Mesenchymal stem cell (in vitro differentiated cells and primary cell): ENCODE data around the gene ZNF513.

Source experiments
- DNase-seq: peaks from one replicate; pipeline ENCODE4 v3.0.0-alpha.2; 2013
- H2AFZ ChIP-seq: one replicate; pipeline ENCODE4 v1.6.1; 2013; ENCODE audit warnings: low read depth, mild to moderate bottlenecking, control low read depth, inconsistent platforms, low read length, moderate library complexity
- H2AK5ac ChIP-seq: 2 replicates; pipeline ENCODE4 v1.6.1; 2013; ENCODE audit warnings: low read length, moderate library complexity, mild to moderate bottlenecking, inconsistent platforms; ENCODE audit not compliant: severe bottlenecking
- H2BK120ac ChIP-seq: one replicate; pipeline ENCODE4 v1.6.1; 2013; ENCODE audit warnings: low read depth, mild to moderate bottlenecking, inconsistent platforms, low read length, moderate library complexity
- H2BK12ac ChIP-seq, 2 experiments: one replicate each; pipeline ENCODE4 v1.6.1; 2013; ENCODE audit warnings: inconsistent platforms in 2 of 2, low read length in 2 of 2, mild to moderate bottlenecking in 2 of 2, moderate library complexity in 2 of 2, control low read depth in 1 of 2
- H2BK15ac ChIP-seq: one replicate; pipeline ENCODE4 v1.6.1; 2013; ENCODE audit warnings: mild to moderate bottlenecking, low read depth, inconsistent platforms; ENCODE audit not compliant: poor library complexity, severe bottlenecking
- H2BK5ac ChIP-seq: 2 replicates; pipeline ENCODE4 v1.6.1; 2013; ENCODE audit warnings: low read depth, mild to moderate bottlenecking, low read length, control low read depth, inconsistent platforms; ENCODE audit not compliant: poor library complexity, severe bottlenecking
- H3K14ac ChIP-seq, 2 experiments: one replicate each; pipeline ENCODE4 v1.6.1; 2013; ENCODE audit warnings: inconsistent platforms in 2 of 2, low read length in 2 of 2, control low read depth in 1 of 2, mild to moderate bottlenecking in 1 of 2, moderate library complexity in 1 of 2
- H3K18ac ChIP-seq, 2 experiments: one replicate each; pipeline ENCODE4 v1.6.1; 2013; ENCODE audit warnings: inconsistent platforms in 2 of 2, low read length in 2 of 2, control low read depth in 1 of 2, low read depth in 1 of 2, mild to moderate bottlenecking in 1 of 2
- H3K23ac ChIP-seq, 2 experiments: one replicate each; pipeline ENCODE4 v1.6.1; 2013; ENCODE audit warnings: inconsistent platforms in 2 of 2, low read length in 2 of 2, mild to moderate bottlenecking in 2 of 2, moderate library complexity in 2 of 2, control low read depth in 1 of 2
- H3K27ac ChIP-seq: 2 replicates; pipeline ENCODE4 v1.5.1; 2013; ENCODE audit warnings: mild to moderate bottlenecking, moderate library complexity, low read length, control low read depth, inconsistent platforms; ENCODE audit not compliant: poor library complexity, severe bottlenecking
- H3K27me3 ChIP-seq, 2 experiments: 2 replicates each; pipeline versions ENCODE4 v1.6.1 to v1.7.0; 2013; ENCODE audit warnings: low read length in 2 of 2, mild to moderate bottlenecking in 2 of 2, moderate library complexity in 2 of 2, control low read depth in 1 of 2, inconsistent platforms in 1 of 2; ENCODE audit not compliant: control insufficient read depth in 1 of 2, insufficient read depth in 1 of 2
- H3K36me3 ChIP-seq, 2 experiments: 2 replicates each; pipeline versions ENCODE4 v1.6.1 to v1.7.0; 2013; ENCODE audit warnings: low read length in 2 of 2, control low read depth in 1 of 2, inconsistent platforms in 1 of 2, low read depth in 1 of 2, mild to moderate bottlenecking in 1 of 2; ENCODE audit not compliant: insufficient read depth in 2 of 2, control insufficient read depth in 1 of 2
- H3K4ac ChIP-seq, 2 experiments: one replicate each; pipeline ENCODE4 v1.6.1; 2013; ENCODE audit warnings: inconsistent platforms in 2 of 2, low read length in 2 of 2, mild to moderate bottlenecking in 2 of 2, moderate library complexity in 2 of 2, control low read depth in 1 of 2, low read depth in 1 of 2
- H3K4me1 ChIP-seq: 2 replicates; pipeline ENCODE4 v1.6.1; 2013; ENCODE audit warnings: low read depth, low read length, control low read depth; ENCODE audit not compliant: control insufficient read depth, insufficient read depth
- H3K4me2 ChIP-seq: 2 replicates; pipeline ENCODE4 v1.6.1; 2013; ENCODE audit warnings: low read length, mild to moderate bottlenecking, inconsistent platforms; ENCODE audit not compliant: poor library complexity, severe bottlenecking
- H3K4me3 ChIP-seq, 2 experiments: 2 replicates each; pipeline versions ENCODE4 v1.5.1 to v1.7.0; 2013; ENCODE audit warnings: low read length in 2 of 2, mild to moderate bottlenecking in 2 of 2, control low read depth in 1 of 2, low read depth in 1 of 2; ENCODE audit not compliant: insufficient read depth in 1 of 2
- H3K79me1 ChIP-seq: replicated peaks from 2 replicates; pipeline ENCODE4 v1.6.1; 2013; ENCODE audit warnings: mild to moderate bottlenecking, control low read depth, low read length, inconsistent platforms; ENCODE audit not compliant: poor library complexity, severe bottlenecking
- H3K9ac ChIP-seq: 2 replicates; pipeline ENCODE4 v1.7.0; 2013; ENCODE audit warnings: mild to moderate bottlenecking, low read length, moderate library complexity
- H3K9me3 ChIP-seq: 2 replicates; pipeline ENCODE4 v1.7.0; 2013; ENCODE audit warnings: mild to moderate bottlenecking, low read length; ENCODE audit not compliant: control insufficient read depth
- H4K8ac ChIP-seq: one replicate; pipeline ENCODE4 v1.6.1; 2013; ENCODE audit warnings: inconsistent platforms, mild to moderate bottlenecking, low read length, moderate library complexity
- H4K91ac ChIP-seq: one replicate; pipeline ENCODE4 v1.6.1; 2013; ENCODE audit warnings: mild to moderate bottlenecking, low read length, inconsistent platforms
- WGBS: methylation state at CpG from one replicate; pipeline ENCODE4 v1.1.7; 2013; ENCODE audit warnings: mixed read lengths; 5-methylcytosine and 5-hydroxymethylcytosine counted together

Gene ZNF513

DNA sequence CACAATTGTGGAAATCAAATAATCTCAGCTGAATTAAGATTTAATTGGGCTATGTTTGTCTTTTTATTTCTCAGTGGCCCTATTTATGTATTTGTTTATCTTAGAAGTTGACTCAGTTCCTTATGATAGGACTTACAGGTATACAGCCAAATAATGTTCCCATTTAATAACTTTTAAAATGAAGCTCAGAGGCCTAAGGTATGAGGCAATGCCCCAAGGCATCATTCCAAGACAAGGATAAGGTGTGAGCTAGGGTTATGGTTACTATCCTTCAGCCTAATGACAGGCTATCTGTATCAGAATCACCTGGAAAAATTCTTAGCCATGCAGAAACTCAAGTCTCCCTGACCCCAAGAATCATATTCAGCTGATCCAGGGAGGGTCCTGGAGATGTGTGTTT, 40.5 kb upstream of the ZNF513 start:
- Histone ChIP-seq H3K14ac (no peak overlapping the region), H3K4me2 (no peak overlapping the region), H3K9ac (no peak overlapping the region), H3K4me3 (no peak overlapping the region), H3K23ac (no peak overlapping the region), H3K27me3 (no peaks in the 10 kb centered on the region), H4K91ac (no peak overlapping the region), H2BK120ac (no peak overlapping the region), H4K8ac (no peak overlapping the region), H2BK5ac (no peak overlapping the region), H2BK12ac (no peak overlapping the region), H2AK5ac (no peak overlapping the region), H3K9me3 (no peaks in the 10 kb centered on the region), H2BK15ac (no peak overlapping the region), H3K4me1 (no peaks in the 10 kb centered on the region), H3K79me1 (no peaks in the 10 kb centered on the region), H3K18ac (no peak overlapping the region), H3K36me3 (no peaks in the 10 kb centered on the region), H3K4ac (no peak overlapping the region), H2AFZ (no peak overlapping the region), H3K27ac (no peak overlapping the region)
- no peak for DNase-seq

DNA sequence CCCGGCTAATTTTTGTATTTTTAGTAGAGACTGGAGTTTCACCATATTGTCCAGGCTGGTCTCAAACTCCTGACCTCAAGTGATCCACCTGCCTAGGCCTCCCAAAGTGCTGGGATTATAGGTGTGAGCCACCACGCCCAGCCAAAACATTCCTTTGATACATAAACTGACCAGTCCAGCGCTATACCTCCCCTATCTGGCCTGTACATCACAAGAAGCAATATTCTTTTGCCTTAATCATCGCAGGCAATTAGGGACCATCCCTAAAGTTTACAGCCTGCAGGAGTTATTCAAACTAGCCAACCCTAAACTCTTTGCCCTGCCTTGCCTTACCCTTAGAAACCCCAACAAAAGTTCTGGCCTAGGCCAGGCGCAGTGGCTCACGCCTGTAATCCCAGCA, 35.6 kb upstream of the ZNF513 start:
- H4K8ac ChIP-seq = no peak overlapping the region

DNA sequence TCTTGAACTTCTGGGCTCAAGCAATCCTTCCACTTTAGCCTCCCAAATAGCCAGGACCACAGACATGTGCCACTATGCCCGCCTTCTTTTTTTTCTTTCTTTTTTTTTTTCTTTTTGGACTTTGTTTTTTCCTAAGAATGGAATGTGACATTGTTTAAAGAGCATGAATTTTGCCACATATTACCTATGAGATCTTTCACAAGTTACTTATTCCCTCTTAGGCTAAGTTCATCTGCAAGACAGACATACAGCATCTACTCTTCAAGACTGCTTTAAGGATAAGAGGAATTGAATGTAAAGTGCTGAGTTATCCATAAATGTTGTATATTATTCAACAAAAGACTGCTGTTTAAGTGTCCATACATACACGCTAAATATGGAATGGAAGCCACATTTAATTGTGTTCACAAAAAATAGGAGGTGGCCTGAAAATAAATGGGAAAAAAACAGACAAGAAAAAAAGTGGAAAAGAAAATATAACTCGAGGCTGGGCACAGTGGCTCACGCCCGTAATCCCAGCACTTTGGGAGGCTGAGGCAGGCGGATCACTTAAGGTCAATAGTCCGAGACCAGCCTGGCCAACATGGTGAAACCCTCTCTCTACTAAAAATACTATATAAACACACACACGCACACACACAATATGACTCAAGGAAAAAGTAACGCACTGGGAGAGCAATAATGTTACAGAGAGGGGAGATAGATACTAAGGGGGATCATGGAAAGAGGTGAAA, 32.1 kb upstream of the ZNF513 start:
- no peak overlapping the region for H2BK5ac ChIP-seq
- no peak overlapping the region for H3K9ac ChIP-seq
- H4K8ac ChIP-seq = no peak overlapping the region
- no peaks in the 10 kb centered on the region for H3K27me3 ChIP-seq
- no peak overlapping the region for H4K91ac ChIP-seq
- 92% methylated on average over 6 of the region's 9 CpGs for WGBS
- no peak overlapping the region for H3K14ac ChIP-seq
- no peak overlapping the region for H3K4me2 ChIP-seq
- H2AFZ ChIP-seq = no peak overlapping the region
- H3K18ac ChIP-seq = no peak overlapping the region
- no peak overlapping the region for H3K4ac ChIP-seq
- no peak overlapping the region for H3K23ac ChIP-seq
- H3K79me1 ChIP-seq = no peaks in the 10 kb centered on the region
- no peak overlapping the region for H2BK120ac ChIP-seq
- no peaks in the 10 kb centered on the region for H3K36me3 ChIP-seq
- no peak for DNase-seq
- no peak overlapping the region for H3K4me3 ChIP-seq
- no peak overlapping the region for H2BK12ac ChIP-seq
- no peaks in the 10 kb centered on the region for H3K9me3 ChIP-seq
- H2BK15ac ChIP-seq = no peak overlapping the region
- no peak overlapping the region for H3K27ac ChIP-seq
- H3K4me1 ChIP-seq = no peaks in the 10 kb centered on the region
- H2AK5ac ChIP-seq = no peak overlapping the region

More for the DNA sequence above, 35.6 kb upstream of the ZNF513 start:
- Histone ChIP-seq H3K14ac (no peak overlapping the region), H2BK120ac (no peak overlapping the region), H3K27me3 (no peaks in the 10 kb centered on the region), H3K36me3 (no peaks in the 10 kb centered on the region), H3K9ac (no peak overlapping the region), H3K4me1 (no peaks in the 10 kb centered on the region), H2BK15ac (no peak overlapping the region), H2BK5ac (no peak overlapping the region), H3K79me1 (no peaks in the 10 kb centered on the region), H3K18ac (no peak overlapping the region), H3K4me2 (no peak overlapping the region), H3K4me3 (no peak overlapping the region), H2AK5ac (no peak overlapping the region), H3K27ac (no peak overlapping the region), H2AFZ (no peak overlapping the region), H3K9me3 (no peaks in the 10 kb centered on the region), H4K91ac (no peak overlapping the region), H2BK12ac (no peak overlapping the region), H3K4ac (no peak overlapping the region), H3K23ac (peak overlapping the region in 1 of 2 experiments; percentile 50)
- WGBS = 88% methylated on average over 6 of the region's 6 CpGs
- DNase-seq = no peak

DNA sequence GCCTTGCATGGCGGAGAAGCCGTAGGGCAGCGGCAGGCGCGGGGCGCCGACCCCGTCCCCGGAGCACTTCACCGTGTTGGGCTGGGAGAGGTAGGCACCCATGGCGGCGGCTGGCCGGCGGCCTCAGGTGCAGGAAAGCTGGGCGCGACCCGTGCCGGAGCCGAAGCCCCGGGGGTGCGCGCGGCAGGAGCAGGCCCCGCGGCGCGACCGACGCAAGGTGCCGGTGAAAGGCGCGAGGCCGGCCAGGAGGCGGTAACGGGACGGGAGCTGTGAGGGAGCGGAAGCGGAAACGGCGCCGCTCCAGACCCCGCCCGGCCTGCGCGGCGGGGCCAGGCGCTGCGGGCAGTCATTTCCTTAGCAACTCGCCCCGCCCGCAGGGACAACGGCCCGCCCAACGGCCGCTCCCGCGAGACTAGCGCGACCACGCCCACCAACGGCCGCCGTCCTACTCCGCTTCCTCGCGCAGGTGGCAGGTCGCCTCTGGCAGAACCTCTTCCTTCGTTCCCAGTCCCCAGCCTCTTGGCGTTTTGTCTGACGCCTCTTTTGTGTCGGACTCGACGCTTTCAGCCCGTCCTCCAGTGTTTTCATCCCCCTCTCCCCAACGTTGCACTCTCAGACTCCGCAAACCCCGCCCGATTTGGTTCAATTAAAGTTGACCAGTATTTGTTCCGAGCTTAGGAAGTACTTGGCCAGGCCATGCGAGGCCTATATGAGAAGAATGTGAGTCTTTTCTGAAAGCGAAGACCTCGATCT, 29.0 kb upstream of the ZNF513 start, which contains the start of gene PPM1G:
TSS of gene PPM1G (minus strand) at position 271 of the 753 bp plus-strand sequence. CDS start at position 102, 169 bp downstream.
- Histone ChIP-seq H3K27ac (peak within 1 kb of the TSS; percentile 73), H3K27me3 (no peaks in the 10 kb centered on the region), H3K9ac (peak within 1 kb of the TSS; percentile 90), H4K91ac (peak within 1 kb of the TSS; percentile 75), H2BK5ac (peak within 1 kb of the TSS; percentile 70), H3K4me3 (peak within 1 kb of the TSS; percentile 96 to 100), H3K4me2 (peak within 1 kb of the TSS; percentile 99), H3K36me3 (peaks cover 5 to 8% of the 10 kb centered on the region in 2 experiments), H3K4ac (peak within 1 kb of the TSS in 1 of 2 experiments; percentile 92), H2AK5ac (peak within 1 kb of the TSS; percentile 57), H2BK15ac (peak within 1 kb of the TSS; percentile 23), H2AFZ (peak within 1 kb of the TSS; percentile 98), H3K23ac (peak within 1 kb of the TSS; percentile 79 to 100), H4K8ac (peak within 1 kb of the TSS; percentile 86), H3K79me1 (no peaks in the 10 kb centered on the region), H3K14ac (peak within 1 kb of the TSS; percentile 66 to 91), H3K4me1 (peaks cover 2% of the 10 kb centered on the region), H3K18ac (peak within 1 kb of the TSS; percentile 93 to 95), H2BK12ac (peak within 1 kb of the TSS in 1 of 2 experiments; percentile 54), H2BK120ac (peak within 1 kb of the TSS; percentile 19), H3K9me3 (no peaks in the 10 kb centered on the region)
- WGBS = 2% methylated on average over 72 of the region's 82 CpGs
- peak; percentile 93 for DNase-seq
